ENCODE measurements around the gene OSTM1.

DNA sequence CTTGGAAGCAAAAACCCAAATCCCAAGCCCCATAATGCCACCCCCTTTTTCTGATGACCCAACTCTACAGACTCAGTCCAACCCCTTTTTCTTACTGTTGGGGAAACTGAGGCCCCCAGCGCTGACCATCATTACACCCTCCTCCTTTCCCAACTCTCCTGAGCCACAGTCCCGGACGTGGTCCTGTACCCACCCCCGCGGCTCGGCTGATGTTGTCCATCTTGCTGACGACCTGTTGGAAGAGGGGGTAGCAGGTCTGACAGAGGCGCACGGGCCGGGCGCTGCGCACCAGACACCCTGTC lies 533 bp downstream of the OSTM1 start:
- TF ChIP-seq, protein P1, sequence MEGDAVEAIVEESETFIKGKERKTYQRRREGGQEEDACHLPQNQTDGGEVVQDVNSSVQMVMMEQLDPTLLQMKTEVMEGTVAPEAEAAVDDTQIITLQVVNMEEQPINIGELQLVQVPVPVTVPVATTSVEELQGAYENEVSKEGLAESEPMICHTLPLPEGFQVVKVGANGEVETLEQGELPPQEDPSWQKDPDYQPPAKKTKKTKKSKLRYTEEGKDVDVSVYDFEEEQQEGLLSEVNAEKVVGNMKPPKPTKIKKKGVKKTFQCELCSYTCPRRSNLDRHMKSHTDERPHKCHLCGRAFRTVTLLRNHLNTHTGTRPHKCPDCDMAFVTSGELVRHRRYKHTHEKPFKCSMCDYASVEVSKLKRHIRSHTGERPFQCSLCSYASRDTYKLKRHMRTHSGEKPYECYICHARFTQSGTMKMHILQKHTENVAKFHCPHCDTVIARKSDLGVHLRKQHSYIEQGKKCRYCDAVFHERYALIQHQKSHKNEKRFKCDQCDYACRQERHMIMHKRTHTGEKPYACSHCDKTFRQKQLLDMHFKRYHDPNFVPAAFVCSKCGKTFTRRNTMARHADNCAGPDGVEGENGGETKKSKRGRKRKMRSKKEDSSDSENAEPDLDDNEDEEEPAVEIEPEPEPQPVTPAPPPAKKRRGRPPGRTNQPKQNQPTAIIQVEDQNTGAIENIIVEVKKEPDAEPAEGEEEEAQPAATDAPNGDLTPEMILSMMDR (conservative IDR thresholded peaks at IDR 0.05; ENCODE audit: low read depth in 2 of 2), result no peak
- TF ChIP-seq EZH2 (IDR thresholded peaks at IDR 0.05; ENCODE audit: low read depth, unreplicated experiment), result no peak
- TF ChIP-seq, protein P2, sequence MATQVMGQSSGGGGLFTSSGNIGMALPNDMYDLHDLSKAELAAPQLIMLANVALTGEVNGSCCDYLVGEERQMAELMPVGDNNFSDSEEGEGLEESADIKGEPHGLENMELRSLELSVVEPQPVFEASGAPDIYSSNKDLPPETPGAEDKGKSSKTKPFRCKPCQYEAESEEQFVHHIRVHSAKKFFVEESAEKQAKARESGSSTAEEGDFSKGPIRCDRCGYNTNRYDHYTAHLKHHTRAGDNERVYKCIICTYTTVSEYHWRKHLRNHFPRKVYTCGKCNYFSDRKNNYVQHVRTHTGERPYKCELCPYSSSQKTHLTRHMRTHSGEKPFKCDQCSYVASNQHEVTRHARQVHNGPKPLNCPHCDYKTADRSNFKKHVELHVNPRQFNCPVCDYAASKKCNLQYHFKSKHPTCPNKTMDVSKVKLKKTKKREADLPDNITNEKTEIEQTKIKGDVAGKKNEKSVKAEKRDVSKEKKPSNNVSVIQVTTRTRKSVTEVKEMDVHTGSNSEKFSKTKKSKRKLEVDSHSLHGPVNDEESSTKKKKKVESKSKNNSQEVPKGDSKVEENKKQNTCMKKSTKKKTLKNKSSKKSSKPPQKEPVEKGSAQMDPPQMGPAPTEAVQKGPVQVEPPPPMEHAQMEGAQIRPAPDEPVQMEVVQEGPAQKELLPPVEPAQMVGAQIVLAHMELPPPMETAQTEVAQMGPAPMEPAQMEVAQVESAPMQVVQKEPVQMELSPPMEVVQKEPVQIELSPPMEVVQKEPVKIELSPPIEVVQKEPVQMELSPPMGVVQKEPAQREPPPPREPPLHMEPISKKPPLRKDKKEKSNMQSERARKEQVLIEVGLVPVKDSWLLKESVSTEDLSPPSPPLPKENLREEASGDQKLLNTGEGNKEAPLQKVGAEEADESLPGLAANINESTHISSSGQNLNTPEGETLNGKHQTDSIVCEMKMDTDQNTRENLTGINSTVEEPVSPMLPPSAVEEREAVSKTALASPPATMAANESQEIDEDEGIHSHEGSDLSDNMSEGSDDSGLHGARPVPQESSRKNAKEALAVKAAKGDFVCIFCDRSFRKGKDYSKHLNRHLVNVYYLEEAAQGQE (IDR thresholded peaks at IDR 0.05; ENCODE audit: unreplicated experiment), result no peak
- TF ChIP-seq JUNB (IDR thresholded peaks at IDR 0.05; ENCODE audit: unreplicated experiment), result no peak
- TF ChIP-seq CREB1 (CRISPR knock-in tag; IDR thresholded peaks at IDR 0.05; ENCODE audit: low read depth), result no peak
- TF ChIP-seq EZH2phosphoT487 (IDR thresholded peaks at IDR 0.05; ENCODE audit: unreplicated experiment), result no peak
- TF ChIP-seq, protein P3, sequence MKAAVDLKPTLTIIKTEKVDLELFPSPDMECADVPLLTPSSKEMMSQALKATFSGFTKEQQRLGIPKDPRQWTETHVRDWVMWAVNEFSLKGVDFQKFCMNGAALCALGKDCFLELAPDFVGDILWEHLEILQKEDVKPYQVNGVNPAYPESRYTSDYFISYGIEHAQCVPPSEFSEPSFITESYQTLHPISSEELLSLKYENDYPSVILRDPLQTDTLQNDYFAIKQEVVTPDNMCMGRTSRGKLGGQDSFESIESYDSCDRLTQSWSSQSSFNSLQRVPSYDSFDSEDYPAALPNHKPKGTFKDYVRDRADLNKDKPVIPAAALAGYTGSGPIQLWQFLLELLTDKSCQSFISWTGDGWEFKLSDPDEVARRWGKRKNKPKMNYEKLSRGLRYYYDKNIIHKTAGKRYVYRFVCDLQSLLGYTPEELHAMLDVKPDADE (IDR thresholded peaks at IDR 0.05), result no peak
- TF ChIP-seq POLR2AphosphoS5 (IDR thresholded peaks at IDR 0.05; ENCODE audit: low read depth), result no peak
- TF ChIP-seq ZNF331 (CRISPR knock-in tag; IDR thresholded peaks at IDR 0.05; ENCODE audit: low read depth), result no peak
- TF ChIP-seq NANOG (IDR thresholded peaks at IDR 0.05; ENCODE audit: borderline replicate concordance), result no peak
- no peak for TF ChIP-seq ZNF114 (CRISPR knock-in tag; IDR thresholded peaks at IDR 0.05)
- TF ChIP-seq, protein P4, sequence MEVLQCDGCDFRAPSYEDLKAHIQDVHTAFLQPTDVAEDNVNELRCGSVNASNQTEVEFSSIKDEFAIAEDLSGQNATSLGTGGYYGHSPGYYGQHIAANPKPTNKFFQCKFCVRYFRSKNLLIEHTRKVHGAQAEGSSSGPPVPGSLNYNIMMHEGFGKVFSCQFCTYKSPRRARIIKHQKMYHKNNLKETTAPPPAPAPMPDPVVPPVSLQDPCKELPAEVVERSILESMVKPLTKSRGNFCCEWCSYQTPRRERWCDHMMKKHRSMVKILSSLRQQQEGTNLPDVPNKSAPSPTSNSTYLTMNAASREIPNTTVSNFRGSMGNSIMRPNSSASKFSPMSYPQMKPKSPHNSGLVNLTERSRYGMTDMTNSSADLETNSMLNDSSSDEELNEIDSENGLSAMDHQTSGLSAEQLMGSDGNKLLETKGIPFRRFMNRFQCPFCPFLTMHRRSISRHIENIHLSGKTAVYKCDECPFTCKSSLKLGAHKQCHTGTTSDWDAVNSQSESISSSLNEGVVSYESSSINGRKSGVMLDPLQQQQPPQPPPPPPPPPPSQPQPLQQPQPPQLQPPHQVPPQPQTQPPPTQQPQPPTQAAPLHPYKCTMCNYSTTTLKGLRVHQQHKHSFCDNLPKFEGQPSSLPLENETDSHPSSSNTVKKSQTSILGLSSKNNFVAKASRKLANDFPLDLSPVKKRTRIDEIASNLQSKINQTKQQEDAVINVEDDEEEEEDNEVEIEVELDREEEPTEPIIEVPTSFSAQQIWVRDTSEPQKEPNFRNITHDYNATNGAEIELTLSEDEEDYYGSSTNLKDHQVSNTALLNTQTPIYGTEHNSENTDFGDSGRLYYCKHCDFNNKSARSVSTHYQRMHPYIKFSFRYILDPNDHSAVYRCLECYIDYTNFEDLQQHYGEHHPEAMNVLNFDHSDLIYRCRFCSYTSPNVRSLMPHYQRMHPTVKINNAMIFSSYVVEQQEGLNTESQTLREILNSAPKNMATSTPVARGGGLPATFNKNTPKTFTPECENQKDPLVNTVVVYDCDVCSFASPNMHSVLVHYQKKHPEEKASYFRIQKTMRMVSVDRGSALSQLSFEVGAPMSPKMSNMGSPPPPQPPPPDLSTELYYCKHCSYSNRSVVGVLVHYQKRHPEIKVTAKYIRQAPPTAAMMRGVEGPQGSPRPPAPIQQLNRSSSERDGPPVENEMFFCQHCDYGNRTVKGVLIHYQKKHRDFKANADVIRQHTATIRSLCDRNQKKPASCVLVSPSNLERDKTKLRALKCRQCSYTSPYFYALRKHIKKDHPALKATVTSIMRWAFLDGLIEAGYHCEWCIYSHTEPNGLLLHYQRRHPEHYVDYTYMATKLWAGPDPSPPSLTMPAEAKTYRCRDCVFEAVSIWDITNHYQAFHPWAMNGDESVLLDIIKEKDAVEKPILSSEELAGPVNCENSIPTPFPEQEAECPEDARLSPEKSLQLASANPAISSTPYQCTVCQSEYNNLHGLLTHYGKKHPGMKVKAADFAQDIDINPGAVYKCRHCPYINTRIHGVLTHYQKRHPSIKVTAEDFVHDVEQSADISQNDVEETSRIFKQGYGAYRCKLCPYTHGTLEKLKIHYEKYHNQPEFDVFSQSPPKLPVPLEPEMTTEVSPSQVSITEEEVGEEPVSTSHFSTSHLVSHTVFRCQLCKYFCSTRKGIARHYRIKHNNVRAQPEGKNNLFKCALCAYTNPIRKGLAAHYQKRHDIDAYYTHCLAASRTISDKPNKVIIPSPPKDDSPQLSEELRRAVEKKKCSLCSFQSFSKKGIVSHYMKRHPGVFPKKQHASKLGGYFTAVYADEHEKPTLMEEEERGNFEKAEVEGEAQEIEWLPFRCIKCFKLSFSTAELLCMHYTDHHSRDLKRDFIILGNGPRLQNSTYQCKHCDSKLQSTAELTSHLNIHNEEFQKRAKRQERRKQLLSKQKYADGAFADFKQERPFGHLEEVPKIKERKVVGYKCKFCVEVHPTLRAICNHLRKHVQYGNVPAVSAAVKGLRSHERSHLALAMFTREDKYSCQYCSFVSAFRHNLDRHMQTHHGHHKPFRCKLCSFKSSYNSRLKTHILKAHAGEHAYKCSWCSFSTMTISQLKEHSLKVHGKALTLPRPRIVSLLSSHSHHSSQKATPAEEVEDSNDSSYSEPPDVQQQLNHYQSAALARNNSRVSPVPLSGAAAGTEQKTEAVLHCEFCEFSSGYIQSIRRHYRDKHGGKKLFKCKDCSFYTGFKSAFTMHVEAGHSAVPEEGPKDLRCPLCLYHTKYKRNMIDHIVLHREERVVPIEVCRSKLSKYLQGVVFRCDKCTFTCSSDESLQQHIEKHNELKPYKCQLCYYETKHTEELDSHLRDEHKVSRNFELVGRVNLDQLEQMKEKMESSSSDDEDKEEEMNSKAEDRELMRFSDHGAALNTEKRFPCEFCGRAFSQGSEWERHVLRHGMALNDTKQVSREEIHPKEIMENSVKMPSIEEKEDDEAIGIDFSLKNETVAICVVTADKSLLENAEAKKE (CRISPR knock-in tag; IDR thresholded peaks at IDR 0.05), result no peak

Measured in GM23338 (cell line).